HG02981 (cell line): ENCODE measurements around the gene SUMO4.

Experiments
- ATAC-seq: cut with Tn5 transposase; IDR thresholded peaks from one replicate; pipeline ENCODE4 v1.9.1; 2021; ENCODE audit warnings: mild to moderate bottlenecking, moderate library complexity; ENCODE audit not compliant: unreplicated experiment

The SUMO4 gene

DNA sequence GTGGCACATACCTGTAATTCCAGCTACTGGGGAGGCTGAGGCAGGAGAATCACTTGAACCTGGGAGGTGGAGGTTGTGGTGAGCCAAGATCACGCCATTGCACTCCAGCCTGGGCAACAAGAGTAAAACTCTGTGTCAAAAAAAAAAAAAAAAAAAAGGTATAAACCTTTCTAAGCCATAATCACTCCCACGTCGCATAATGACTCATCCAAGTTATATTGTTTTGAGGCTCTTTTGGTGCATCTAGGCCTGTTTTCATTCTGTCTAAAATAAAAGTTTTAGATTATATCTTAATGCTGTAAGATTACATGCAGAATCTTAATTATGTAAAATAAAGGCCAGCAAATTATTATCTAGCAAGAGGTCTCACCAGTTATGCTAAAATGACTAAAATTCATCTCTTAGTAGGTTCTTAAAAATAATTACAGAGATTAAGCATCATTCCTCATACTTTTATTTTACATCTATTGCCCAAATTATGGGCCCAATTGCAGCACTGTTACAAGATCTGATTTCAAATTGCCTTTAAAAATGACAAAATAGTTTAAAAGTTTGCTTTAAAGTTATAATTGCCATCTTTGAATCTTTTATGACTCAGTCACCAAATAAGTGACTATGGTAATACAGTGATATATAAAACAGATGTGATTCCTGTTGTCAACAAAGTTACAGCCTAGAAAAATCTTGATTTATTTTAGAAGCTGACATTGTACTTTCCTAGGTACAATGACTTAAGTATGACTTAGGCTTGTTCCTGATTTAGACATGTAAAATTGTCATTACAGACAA, 10.4 kb upstream of the SUMO4 start:
- no peak for ATAC-seq

DNA sequence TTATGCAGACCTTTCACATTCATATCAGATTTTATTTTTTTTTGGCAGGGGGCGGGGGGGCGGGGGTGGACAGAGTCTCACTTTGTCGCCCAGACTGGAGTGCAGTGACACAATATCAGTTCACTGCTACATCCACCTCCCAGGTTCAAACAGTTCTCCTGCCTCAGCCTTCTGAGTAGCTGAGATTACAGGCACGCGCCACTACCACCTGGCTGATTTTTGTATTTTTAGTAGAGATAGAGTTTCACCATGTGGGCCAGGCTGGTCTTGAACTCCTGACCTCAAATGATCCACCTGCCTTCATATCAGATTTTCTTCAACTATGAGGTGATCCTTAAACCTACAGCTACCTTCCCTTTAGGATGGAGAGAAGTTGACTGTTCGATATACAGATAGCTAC, 8.0 kb upstream of the SUMO4 start:
- ATAC-seq: no peak

DNA sequence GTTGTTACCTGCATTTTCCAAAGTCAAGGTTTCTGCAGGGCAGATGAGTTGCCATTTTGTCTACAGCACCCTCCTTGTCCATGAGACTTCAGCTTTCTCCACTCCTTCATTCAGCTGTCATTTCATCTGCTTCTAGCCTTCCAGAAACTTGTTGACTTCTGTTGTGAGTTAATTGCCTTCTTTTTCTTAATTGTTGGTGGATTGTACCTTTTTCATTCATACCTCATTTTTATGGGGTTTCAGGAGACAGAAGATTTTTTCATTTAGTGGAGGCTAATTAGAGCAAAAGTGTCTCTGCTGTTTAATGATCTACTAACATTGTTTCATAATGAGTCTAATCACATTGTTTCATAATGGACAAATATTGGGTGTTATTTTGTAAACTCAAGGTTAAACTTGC, 7.5 kb upstream of the SUMO4 start:
- ATAC-seq: no peak

DNA sequence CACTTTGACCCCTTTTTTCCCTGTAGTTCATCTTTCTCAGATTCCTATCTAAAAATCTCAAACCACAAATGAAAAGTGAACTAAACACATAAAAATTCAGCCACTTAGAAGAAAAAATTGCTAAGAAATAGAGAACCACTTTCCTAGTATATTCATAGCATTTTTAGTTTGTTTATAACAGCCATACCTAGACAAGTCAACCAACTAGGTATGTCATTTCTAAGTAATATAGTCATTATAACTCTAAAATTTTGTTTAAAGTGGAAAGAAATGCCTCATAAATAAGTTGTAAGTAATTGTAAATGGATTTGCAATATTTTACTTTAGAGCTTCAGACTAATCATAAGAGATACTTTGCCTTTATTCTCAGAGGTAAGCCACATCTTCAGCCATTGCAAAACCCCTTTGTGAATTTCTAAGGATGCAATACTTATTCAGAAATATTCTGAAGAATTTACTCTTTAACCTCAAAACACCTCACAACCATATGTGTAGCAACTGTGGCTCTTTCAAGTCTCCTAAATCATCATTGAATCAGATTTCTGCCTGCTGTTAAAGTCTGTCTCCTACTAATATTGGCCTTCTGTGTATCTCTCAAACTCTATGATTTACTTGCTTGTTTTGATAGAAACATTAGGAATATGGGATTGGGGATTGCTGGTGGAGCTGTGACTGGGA, 6.9 kb upstream of the SUMO4 start:
- ATAC-seq: no peak

DNA sequence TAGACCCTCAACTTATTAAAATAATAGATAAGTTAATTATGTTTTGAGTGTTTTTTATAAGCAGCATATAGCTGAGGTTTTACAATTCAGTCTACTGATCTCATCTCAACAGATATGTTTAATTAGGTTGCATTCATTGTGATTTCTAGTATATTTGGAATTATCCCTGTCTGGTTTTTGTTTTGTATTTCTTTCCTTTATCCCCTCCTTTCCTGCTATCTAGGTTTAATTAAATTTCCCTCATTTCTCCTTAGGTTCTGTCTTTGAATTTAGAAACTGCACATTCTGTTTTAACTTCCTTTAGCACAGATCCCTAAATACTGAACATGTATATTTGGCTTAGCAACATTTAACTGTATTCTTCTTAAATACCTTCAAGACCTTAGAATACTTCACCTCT, 4.9 kb upstream of the SUMO4 start:
- no peak for ATAC-seq

DNA sequence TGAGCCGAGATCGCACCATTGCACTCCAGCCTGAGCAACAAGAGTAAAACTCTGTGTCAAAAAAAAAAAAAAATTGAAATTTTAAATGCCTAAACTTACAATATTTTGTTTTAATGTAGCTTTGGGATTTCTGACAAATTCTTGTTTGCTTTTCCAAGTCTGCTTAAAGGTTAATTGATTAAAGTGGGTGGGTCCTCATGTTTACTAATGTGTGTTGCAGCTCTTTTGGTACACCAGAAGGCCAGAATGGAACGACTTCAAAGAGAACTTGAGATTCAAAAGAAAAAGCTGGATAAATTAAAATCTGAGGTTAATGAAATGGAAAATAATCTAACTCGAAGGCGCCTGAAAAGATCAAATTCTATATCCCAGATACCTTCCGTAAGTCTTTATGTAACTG, 2.7 kb upstream of the SUMO4 start:
- no peak for ATAC-seq

DNA sequence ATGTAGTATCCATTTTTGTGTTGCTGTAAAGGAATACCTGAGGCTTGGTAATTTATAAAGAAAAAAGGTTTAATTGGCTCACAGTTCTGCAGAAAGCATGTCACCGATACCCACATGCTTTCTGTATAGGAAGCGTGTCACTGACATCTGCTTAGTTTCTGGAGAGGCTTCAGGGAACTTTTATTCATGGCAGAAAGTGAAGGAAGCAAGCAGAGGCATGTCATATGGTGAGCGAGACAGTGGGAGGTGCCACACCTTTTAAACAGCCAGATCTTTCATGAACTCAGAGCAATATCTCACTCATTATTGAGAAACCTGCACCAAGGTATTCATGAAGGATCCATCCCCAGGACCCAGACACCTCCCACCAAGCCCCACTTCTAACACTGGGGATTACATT, 3.5 kb downstream of the SUMO4 start:
- ATAC-seq: no peak

DNA sequence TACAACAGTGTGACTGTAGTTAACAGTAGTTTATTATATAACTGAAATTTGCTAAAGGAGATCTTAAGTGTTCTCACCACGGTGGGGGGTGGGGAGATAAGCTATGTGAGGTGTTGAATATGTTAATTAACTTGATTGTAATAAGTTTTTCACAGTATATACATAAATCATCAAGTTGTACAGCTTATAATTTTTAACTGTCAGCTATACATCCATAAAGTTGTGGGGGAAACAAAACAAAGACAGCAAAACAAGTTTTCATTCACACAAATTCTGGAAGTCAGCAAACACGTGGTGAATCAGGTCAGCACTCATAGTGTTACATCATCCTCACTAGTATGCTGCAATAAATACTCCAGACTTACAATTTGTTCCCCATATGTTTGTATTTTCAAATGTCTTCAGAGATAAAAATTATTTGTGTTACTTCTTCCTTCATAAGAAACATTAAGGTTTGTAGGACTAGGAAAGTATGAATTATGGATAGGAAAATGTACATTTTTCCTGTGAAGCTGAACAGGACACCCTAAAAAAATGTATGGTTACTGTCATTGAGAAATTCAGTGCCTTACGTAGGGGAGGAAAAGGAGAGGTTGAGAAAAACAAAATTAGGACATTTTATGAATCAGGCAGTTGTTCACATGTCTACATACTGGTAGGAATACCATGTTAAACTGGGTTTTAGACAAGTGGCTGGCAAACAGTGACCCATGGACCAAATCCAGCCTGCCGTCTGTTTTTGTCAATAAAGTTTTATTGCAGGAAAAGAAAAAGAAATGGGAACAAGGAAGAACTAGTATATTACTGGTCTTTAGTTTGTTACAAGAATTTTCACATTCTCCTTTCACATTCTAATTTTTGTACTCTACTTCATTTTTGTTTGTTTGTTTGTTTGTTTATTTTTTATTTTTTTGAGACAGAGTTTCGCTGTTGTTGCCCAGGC, 6.0 kb downstream of the SUMO4 start:
- no peak for ATAC-seq

DNA sequence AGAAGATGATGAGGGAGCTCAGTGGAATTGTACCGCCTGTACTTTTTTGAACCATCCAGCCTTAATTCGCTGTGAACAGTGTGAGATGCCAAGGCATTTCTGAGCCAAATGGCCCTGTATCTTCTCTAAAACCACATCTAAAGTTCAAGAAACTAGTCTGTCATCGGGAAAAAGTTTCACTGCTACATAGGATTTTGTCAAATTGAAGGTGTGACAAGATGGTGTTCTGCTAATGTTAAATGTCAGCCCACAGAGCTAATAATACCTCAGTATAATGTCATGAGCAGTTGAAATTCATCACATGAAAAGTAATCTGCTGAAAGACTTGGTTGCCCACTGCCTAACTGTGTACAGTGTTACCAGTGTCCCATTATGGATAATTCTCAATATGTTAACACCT, 9.6 kb downstream of the SUMO4 start:
- no peak for ATAC-seq

DNA sequence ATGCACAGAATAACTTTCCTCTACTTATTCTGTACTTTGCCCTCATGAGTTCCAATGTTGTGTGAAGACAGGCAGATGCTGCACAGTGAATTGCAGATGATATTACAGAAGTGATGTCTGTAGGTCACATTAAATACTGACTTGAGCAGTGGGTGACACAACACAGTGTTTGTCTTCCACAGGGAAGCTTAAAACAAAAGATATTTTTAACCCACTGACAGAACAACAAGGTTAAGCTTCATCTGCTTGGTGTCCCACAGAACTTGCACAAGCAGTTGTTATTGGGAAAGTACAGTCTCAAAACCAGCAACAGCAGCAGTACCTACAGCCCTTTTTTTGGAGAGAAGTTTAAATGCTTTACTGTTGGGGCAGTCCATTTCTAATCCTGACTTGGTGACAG, 10.5 kb downstream of the SUMO4 start:
- ATAC-seq: no peak

DNA sequence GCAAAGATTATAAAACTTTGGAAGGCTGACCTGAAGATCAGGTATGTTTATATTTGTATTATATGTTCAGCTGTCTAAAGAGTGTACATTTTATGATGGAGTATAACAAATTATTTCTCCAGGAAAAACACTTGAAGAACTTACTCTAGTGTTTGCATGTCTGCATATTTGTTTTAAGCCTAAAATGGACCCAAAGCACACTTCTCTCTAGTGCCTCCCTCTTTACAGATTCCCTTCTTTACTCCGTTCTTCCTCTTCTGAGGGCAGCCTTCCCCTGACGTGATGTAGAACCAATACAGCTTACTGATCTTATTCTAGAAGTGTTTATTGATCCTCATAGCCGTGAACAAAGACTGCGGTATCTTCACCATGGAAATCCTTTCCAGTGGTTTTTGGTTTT, 13.9 kb downstream of the SUMO4 start:
- no peak for ATAC-seq

DNA sequence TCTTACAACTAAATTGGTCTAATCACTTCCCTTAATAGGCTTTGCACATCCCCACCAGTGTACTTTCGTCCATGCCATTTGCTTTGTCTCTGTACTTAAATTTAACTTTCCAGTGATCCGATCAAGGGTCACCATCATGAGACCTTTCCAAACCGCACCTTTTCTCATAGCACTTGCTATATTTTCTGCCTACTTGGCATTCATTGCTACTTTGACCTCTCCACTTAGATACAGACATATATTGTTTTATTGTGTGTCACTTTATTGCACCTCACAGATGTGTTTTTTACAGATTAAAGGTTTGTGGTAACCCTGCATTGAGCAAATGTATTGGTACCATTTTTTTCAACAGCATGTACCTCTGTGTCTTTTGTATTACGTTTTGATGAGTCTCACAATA, 14.8 kb downstream of the SUMO4 start:
- no peak for ATAC-seq

DNA sequence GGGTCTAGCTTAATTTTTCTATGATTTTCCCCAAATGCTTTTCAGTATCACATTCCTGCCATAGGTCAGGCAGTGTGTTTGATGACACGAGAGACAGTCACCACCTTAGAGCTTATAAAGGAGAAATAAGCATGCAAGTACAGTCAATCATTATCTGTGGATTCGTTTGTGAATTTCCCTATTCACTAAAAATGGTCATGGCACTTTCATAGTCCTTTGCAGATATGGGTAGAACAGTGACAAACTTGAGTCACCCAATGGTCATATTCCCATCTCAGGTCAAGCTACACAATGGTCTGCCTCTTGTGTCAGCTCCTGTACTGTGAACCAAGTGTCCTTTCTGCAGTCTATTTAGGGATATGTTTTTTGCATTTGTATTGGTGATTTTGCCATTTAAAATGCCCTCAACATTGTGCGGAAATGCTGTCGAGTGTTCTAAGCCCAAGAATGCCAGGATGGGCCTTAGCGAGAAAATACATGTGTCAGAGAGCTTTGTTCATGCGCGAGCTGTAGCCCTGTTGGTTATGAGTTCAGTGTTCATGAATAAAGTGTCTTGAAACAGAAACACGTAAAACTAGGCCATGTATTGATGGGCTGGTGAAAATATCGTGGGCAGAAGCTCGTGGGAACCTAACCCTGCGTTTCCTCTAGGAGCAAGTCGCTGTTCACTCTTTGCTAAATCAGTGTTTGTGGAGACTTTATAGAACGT, 19.8 kb downstream of the SUMO4 start:
- no peak for ATAC-seq

DNA sequence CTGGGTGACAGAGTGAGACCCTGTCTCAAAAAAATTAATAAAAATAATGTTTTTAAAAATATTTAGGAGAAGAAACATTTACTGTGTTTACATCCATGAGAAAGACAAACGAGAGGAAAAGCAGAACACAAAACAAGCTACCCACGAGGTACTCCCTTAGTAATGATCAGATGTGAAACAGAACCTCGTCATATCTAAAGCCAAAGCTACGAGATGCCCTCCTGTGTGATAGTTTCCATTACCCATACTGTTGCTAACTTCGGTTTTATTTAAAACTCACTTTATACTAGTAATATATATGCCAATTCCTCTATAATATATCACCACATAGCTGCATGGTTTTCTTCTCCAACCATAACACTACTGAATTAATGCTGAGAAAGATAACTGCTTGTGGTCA, 21.1 kb downstream of the SUMO4 start:
- ATAC-seq: no peak

DNA sequence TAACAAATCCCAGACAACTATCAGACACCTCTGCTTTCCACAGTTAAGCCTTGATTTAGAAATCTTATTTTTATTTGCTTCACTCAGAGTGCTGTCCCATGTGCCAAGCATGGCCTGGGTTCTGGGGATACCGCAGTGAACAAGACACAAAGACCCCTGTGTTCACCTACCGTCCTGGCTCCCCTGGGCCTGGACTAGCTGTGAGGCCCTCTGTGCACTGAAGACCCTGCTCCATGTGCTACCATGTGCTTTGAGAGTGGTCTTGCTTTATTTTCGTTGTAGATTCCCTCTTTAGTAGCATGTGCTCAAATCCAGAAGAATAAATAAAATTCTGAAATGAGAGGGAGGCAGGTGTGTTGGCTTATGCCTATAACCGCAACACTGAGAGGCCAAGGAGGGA, 22.5 kb downstream of the SUMO4 start:
- no peak for ATAC-seq

DNA sequence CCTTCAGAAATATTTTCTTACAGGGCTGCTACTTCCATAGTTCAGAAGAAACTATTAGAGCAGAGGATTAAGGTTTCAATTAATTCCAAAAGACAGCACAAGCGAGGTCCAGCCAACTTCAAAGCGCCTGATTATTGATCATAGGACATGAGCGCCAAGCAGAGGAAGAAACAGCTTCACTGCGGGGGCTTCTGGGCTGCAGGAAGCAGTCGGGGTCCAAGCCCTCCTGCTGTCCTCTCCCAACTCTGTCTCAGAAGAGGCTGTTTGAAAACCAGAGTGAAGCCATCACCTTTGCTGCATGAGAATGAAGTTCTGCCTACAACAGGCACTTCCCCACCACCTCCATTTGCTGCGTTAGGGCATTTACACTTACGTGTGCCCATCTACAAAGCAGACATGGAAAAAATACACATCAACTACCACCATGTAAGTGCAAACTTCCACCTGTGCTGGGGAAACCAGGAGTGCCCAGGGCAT, 23.9 kb downstream of the SUMO4 start:
- no peak for ATAC-seq

DNA sequence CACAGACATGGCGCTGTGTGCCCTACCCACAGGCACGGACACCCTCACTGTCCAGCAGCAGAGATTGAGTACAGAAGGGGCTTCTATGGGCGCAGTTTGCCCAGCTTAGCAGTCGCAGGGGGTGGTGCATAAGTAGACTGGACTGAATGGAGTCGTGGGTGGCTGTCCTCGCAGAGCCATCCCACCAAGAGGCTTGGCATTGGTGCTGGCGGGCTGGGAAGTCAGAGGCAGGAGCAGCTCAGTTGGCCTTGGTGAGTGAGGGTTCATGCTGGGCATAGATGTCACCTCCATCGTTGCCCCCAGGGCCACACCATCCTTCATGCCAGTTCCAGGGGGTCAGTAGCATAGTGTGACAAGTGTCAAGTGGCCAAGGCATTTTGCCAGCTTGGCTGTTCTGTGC, 25.2 kb downstream of the SUMO4 start:
- ATAC-seq: no peak

DNA sequence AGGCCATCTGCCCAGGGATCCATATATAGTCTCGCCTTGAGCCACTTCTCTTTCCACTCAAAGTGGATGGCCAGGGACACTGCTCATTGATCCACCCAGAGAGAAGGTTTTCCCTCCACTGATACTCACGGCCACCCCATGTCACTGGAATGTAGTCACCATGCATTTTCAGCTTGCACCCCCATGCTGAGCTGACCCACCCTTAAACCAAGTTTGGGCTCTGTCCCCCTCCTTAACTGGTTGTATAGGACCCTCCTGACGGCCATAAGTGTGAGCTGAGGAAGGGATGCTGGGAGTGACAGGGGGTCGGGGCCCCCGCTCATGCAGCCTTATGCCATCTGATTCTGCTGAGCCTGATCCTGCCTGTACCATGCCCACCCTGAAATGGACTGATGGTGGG, 25.7 kb downstream of the SUMO4 start:
- no peak for ATAC-seq

DNA sequence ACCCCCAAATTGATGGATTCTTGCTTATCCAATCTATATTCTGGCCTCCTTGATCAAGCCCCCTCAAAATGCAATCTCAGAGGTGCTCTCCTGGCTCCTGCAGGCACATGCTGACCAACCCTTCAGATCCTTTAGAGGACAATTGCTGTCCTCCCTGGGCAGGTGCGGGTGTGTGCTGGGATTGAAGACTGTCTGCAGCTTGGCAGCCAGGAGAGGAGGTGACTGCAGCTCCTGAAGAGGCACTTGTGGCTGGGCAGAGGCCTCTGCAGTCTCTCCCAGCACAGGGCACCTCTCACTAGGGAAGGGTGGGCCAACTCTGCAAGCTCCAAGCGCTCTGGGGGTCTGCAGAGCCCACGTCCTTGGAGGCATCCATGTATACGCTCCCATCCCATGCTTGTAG, 28.5 kb downstream of the SUMO4 start:
- ATAC-seq: no peak

DNA sequence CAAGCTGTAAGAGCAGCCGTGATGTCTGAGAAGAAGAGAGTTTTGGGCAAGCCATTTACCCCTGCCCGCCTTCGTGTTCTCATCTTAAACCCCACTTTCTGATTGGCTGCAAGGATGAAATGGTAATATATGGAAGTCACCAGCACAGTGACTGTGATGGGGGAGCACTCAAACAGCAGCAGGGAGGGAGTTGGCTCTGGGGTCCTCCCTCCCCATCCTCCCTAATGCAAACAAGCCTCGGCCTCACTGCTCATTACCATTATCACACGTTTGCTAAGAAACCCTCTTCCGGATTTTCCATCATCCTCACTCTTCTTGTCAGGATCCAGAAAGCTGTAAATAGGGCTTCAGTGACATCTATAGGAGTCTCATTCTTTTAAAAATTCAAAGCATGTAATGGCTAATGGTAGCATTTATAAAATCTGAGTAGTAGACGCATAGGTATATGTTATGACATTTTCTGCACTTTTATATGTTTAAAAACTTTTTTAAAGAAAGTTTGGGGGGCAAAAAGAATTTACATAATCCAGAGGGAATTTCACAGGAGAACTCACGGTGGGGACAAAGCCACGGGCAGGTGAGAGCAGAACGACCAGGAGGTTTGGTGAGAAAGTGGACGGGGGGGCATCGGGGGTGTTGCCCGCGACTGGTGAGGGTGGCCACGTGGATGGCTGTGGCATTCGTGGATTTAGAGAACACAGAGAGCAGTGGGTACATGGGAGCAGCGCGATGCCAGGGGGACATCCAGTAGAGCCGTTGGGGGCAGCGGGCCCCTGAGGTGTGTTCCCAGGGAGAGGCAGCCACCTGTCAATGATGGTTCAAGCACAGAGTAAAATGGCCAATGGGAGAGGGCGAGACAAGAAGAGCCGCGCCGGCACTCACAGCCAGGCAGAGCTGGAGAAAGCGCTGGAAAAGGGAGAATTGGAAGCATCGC, 29.6 kb downstream of the SUMO4 start:
- ATAC-seq: no peak
